OCI-LY1 (cell line): ENCODE data around the gene CAMK2D.

ENCODE experiments used
- EZH2 ChIP-seq: fragments of 200-600 bp; sonication (generic), shearing (Covaris generic); IDR thresholded peaks from 2 replicates; pipeline ENCODE4 v1.8.0; 2017; ENCODE audit warnings: borderline replicate concordance, mixed run types, mild to moderate bottlenecking, antibody characterized with exemption, low read length, moderate library complexity, mixed read lengths
- TF ChIP-seq, protein P1 (sequence below): fragments of 200-600 bp; sonication (generic), shearing (Covaris generic); IDR thresholded peaks from 2 replicates; pipeline ENCODE4 v1.5.1; 2017; ENCODE audit warnings: mild to moderate bottlenecking, antibody characterized with exemption, low read length, moderate library complexity, mixed read lengths

GRCh38 chr4:113563691-113564378 is 197.7 kb downstream of the CAMK2D start:
- TF ChIP-seq, protein P1, sequence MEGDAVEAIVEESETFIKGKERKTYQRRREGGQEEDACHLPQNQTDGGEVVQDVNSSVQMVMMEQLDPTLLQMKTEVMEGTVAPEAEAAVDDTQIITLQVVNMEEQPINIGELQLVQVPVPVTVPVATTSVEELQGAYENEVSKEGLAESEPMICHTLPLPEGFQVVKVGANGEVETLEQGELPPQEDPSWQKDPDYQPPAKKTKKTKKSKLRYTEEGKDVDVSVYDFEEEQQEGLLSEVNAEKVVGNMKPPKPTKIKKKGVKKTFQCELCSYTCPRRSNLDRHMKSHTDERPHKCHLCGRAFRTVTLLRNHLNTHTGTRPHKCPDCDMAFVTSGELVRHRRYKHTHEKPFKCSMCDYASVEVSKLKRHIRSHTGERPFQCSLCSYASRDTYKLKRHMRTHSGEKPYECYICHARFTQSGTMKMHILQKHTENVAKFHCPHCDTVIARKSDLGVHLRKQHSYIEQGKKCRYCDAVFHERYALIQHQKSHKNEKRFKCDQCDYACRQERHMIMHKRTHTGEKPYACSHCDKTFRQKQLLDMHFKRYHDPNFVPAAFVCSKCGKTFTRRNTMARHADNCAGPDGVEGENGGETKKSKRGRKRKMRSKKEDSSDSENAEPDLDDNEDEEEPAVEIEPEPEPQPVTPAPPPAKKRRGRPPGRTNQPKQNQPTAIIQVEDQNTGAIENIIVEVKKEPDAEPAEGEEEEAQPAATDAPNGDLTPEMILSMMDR = no peak
- TF ChIP-seq EZH2 = no peak
